Anterior cingulate cortex (tissue), 58 donors: Measurements from ENCODE around the gene COL13A1.

Source experiments
- DNase-seq, 58 donors: peaks; one replicate each; lab custom pipeline; 2025; lab: John Stamatoyannopoulos, UW

Gene COL13A1

DNA sequence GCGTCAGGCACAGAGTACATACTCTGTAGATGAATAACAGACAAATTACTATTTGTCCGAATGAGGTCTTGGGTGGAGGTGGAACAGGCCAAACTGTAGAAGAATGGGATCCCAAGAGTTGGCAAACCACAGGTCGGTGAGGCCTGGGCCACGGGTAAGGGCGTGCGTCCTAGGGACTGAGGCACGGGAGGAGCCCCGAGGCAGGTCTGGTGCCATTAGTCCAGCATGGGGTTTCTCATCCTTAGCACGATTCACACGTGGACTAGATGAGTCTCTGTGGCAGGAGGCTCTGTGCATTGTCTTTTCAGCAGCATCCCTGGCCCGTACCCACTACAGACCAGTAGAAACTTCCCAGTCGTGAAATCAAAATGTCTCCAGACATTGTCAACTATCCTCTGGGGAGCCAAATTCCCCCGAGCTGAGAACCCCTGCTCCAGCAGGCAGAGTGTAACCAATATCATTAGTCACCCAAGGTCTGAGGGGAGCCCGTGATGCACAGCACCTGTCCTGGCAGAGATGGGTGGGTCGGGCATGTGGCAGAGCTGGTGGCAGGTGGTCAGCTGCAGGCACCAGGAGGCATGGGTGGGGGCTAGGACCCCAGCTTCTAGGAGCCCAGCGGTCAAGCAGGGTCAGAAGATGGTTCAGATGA is 61.3 kb downstream of the COL13A1 start:
- DNase-seq, result no peak

DNA sequence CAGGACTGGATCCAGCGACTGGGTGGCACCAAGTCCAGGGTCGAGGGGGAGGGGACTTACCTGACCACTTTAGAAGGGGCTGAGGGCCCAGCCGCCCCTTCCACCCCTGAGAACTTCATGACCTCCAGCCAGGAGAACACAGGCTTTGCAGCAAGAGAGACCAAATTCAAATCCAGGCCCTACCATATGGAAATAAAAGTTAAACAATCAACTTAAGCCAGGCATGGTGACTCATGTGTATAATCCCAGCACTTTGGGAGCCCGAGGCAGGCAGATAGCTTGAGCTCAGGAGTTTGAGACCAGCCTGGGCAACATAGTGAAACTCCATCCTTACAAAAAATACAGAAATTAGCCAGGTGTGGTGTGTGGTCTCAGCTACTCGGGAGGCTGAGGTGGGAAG is 61.9 kb downstream of the COL13A1 start:
- DNase-seq, result no peak

DNA sequence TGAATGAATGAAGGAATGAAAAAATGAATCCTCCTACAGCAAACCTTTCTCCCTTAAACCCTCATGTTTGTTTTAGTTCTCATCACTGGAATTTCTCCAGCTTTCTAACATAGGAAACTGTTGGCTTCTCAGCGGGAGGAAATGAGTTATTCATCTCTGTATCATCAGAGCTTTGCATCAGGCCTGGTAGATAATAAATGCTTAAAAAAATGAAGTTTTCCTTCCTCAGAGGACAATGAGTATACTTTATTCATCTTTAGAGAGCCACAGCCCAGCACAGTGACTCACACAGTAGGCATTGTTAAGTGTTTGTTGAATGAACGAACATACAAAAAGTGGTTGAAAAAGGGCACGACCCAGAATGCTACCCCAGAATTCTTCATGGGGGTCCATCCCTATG is 62.6 kb downstream of the COL13A1 start:
- no peak for DNase-seq

DNA sequence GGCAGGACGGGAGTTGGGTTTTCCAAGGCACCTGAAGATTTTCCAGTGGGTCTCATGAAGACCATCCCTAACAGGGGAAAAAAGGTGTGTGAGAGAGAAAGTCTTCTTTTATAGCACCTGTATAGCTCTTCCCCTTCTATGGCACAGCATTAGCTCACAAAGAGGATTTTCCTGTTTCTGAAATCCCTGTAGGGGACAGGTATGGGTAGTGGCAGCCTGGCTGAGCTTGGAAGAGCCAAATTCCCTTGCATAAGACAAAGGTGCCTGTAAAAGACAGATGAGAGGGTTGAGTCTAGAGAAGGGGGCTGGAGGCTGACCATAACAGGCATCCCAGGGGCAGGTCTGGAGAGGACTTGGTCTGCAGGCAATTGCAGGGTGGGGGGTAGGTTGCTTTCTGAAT is 63.7 kb downstream of the COL13A1 start:
- DNase-seq, result no peak

DNA sequence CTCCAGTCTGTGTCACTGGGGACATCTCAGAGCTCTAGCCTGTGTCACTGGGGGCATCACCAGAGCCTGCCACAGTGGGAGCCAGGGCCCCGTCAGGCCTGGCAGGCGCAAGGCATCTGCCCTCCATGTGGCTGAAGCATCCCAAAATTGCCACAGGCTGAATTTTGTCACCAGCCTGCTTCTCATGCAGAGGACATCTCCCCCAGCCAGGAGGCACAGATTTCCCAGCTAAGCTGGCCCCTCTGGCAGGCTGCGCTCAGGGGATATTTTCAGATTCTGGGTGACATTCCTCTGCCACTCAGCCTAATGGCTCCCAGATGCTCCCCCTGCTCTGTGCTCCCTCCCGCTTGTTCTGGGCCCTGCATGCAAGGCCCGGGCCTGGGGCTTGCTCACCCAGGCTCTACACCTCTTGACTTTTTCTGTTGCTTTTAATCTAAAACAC is 64.6 kb downstream of the COL13A1 start:
- DNase-seq, result peak in 2 of 58 donors; percentile 8 to 30

DNA sequence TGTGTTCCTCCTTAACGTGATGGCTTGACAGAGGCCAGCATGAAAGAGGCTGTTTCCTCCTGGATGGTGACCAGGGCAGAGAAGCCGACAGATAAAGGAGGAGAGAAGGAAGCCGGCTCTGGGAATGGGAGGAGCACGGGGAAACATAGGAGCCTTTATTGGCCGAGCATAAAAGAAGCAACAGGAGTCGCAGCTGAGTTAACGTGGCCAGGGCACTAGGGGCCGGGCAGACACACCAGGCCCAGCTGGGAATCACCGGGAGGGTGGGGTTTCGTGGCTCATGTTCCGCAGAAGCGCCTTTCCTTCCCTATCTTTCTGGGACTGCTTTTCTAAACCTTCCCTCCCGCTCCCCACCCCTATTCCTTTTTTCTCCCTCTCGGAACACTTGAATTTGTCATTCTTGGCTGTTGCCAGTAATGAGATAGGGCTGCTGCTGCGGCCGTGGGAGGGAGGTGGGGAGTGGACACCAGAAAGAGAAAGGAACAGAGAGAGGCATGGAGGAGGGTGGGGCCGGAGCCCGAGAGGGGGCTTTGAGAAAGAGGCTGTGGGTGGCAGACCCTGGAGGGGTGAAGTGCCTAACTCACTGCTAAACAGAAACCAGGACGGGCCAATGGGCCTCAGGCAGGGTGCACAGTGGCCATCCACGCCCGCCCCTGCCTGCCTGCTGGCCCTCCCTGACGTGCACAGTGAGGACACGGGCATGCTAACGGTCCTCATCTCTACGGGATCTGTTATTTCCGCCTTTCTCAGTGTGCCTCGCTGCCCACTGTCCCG is 65.2 kb downstream of the COL13A1 start:
- peak in 3 of 58 donors; percentile 10 to 13 (median 11) for DNase-seq

DNA sequence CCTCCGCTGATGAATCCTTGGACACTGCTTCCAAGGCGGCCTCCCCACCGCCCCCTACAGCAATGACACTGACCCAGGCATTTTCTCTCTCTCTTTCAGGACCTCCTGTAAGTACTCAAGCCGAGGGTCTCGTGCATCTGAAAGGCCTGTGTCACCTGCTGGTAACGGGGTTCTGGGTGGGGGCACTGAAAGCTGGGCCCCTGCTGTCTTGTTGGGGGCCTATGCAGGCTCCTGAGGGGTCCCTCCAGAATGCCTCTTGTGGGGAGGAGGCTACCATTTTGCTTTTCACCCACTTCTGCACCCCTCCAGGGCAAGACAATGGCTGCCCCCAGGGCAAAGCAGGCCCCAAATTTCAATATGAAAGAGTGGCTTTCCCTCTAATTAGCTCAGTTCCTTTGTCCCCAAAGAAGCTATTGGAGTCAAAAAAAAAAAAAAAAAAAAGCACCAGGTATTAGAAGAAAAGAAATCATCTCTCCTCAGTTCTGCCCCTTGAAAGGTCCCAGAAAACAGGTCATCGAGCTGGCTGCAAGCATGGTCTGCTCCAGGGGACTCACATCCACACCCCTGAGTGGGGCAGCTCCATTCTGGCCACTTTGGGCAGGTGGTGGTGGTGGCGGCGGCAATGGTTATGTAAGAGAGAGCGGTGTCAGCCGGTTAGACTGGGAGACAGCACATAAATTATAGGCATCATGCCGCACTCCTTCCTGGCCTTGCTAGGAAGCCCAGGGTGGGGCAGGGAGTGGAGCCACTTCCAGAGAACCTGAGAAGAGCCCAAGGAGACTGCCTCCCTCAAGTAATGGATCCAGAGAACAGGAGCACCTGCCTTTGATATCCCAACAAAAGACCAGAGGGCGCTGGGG is 66.2 kb downstream of the COL13A1 start:
- DNase-seq, result no peak

DNA sequence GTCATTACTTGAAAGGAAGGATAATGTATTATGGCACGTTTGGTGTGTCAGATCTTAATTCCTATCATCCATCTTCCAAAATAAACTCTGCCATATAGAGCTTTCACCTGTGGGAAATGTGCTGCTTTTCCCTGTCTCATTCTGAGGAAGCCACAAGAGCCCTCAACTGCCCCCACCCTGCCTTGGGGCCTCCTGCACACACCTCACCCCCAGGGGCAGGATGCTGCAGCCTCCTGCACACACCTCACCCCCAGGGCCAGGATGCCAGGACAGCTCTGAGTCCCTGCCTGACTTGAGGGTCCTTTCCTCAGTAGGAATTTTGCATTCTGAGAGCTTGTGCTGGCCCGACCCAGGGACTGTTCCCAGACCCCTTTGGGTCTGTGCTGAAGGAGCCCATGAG is 67.1 kb downstream of the COL13A1 start:
- no peak for DNase-seq

DNA sequence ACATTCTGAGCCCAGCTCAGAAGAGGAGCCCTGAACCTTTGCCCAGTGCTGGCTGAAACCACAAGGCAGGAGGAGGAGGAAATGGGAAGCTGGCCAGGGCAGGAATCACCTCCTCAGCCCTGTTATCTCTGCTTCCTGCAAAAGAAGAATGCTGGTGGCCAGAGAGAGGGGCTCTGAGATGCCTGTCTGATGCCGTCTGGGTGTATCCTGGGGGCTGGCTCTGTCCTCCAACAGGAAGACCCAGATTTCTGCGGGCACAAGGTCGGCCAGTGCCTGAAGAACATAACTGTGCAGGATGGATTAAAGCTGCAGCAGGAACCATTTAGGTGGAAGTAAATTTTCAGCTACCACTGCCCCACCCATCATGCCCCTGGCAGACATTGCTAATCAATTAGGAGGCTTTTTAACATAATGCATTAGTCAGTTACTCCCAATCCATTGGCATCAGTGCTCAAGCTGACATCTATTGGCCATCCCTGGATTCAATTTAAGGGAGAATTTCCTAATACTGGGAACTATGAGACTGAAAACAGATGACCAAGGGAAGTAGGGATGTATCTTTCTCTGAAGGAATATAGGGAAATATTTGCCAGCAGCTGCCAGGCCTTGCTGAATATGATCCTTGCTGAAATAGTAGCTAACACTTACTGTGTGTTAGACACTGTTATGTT is 67.7 kb downstream of the COL13A1 start:
- no peak for DNase-seq

DNA sequence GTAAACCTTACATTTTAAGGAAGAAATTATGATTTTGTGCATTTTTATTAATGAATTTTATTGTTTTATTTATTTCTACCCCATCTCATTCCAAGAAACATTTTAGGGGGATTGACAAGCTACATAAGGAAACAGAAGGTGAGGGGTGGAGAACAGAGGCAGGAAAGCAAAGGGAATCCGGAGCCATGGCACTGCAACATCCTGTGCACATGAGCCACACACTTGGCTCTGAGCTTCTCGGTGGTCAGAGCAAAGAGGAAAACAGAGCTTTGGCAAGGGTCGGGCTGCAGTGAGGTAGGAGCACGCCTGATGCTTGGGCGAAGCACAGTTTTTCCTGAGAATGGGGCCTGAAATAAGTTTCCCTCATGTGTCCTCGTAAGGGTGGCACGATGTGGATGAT is 68.9 kb downstream of the COL13A1 start:
- no peak for DNase-seq

DNA sequence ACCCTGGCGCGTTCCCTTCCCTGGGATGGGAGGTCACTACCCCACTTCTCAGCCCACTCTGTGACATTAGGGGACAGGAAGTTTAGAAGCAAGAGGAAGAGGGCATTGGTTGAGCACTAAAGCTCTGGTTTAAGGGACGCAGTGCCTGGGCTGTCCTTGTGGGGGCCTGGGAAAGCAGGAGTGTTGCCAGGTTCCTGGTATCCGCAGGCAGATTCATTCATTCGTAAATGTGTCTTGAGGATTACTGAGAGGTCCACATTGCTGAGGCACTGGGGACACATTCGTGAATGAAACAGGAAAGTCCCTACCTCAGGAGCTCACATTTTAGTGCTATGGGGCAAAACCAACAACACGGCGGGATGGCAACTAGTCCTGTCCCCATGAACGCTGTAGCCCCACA is 69.4 kb downstream of the COL13A1 start:
- DNase-seq, result no peak

DNA sequence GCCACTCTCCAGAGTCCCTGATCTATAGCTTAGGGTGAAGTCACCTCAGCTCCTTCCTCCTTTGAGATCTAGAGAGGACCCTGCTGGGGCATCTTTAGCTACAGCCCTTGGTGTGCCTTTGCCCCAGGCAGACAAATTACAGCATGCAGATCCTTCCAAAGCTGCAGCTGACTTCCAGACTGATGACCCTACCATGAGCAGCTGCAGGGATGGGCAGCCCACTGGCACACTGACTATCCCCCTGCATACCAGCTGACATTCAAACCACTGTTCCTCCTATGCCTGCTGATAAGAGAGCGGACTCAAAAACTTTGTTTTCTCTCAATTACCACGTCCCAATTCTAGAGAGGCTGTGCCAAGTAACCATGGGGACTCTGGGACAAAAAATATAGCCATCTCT is 70.6 kb downstream of the COL13A1 start:
- DNase-seq, result no peak

DNA sequence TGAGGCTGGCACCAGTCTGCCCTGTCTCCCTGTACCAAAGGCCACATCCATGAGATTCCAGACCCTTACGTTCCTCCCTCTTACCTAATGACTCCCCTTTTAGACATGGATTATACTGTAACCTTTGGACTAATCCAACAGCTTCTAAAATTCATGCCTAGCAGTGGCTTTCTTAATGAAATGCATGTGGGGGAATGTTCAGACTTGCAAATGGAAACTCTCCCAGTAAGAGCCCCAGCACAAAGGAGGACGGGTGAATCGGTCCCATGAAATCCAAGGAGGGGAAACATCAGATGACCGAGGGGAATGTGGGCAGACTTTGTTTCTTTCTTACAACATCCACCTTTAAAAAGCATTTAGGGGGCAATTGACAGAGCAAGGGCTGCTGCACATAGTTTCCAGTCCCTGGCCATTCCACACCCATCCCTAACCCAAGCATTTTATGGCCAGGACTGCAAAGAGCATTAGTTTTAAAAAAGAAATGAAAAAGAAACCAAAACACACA is 71.5 kb downstream of the COL13A1 start:
- DNase-seq, result no peak

DNA sequence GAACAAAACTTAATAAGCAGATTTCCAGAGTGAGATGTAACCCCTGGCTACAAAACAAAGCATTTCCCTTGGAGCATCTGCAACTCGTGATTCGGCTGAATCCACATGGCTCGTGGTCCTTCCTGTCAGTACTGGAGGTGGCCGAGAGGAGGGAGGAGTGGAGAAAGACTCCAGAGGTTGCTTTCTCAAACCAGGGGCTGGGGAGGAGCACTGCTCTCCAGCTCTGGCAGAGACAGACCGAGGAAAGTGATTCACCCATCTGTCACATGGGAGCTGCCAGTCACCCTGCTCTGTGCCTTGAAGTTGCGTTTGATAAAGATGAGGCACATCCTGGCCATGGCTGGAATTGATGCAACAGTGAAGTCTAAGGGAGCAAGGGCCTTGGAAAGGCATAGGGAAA is 72.7 kb downstream of the COL13A1 start:
- DNase-seq, result no peak

DNA sequence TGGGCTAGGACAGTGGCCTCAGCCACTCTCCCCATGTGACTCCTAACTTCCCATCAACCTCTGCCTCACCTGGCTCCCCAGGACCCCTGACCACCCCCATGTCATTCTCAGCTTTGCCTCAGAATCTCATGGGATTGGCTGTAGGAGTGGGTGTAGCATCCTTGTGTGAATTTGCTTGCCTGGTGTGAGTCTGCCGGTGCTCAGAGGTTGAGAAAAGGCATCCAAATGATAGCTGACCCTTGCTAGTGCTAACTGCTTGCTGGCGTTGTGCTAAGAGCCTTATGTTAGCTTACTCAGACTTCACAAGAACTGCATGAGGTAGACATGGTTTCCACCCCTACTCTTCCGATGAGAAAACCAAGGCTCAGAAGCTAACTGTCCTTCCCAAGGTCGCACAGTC is 74.2 kb downstream of the COL13A1 start:
- DNase-seq, result no peak

DNA sequence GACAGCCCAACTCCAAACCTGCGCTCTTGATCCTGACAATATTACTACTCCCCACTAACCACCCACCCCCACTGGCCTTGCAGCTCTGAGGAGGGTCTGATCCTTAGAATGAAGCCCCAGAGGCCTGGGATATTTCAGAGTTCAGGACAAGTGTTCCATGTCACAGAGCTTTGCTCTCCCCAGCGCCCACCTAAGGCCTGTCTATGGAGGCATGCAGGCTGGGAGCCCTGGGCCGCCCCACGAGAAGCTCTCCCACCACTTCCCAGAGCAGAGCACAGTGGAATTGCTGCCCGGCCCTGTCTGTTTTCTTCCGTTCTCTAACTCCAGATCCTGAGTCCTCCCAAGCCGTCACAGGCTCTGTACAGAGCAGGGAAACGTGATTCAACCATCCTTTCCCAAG is 74.6 kb downstream of the COL13A1 start:
- DNase-seq, result no peak

DNA sequence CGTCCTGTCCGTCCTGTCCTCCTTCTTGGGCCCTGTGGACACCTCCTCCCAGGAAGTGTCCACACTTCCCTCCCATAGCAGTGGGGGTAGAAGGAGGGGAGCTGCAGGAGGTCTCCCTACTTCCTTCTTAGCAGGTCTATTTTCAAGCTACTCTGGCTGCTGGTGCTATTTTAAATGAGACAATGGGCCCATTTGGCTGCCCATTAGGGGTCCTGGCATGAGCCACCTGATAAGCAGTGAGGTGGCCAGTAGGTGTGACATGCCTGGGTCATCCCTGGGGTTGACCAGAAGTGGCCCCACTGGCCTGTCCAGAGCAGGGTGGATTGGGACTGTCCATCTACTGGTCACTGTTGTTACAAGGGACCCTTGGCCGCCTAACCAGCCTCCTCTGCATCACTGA is 75.2 kb downstream of the COL13A1 start:
- DNase-seq, result no peak

DNA sequence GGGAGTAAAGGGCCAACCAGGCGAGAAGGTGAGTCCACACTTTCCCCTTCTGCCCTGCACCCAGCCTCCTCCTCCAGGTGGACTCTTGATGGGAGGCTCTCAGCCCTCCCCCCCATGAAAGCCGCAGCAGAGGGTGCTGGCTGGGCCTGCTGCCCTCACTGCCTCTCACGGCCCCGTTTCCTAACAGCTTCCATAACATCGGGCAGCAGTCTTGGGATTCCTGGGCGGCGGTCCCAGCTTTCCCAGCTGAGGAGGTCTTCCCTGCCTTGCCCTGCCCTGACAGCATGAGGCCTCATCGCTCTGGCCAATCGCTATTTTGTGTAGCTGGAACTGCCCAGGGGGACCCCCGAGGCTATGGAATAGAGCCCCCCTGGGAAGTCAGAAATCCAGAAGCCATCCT is 76.3 kb downstream of the COL13A1 start:
- DNase-seq, result no peak

DNA sequence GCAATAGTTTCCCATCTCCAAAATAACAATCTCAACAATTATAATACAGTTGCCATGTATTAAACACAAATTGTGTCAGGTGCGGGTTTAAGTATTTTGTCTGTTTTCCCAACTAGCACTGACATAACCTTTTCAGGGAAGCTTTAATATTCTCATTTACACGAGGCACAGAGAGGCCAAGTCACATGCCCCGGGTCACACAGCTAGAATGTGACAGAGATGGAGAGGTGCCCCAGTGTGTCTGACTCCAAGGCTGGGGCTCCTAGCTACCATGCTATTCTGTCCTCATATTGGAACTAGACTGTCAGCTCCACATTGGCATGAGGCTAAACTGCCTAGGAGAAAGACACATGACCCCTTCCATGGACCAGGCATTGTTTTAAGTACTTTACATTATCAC is 77.2 kb downstream of the COL13A1 start:
- DNase-seq, result no peak

DNA sequence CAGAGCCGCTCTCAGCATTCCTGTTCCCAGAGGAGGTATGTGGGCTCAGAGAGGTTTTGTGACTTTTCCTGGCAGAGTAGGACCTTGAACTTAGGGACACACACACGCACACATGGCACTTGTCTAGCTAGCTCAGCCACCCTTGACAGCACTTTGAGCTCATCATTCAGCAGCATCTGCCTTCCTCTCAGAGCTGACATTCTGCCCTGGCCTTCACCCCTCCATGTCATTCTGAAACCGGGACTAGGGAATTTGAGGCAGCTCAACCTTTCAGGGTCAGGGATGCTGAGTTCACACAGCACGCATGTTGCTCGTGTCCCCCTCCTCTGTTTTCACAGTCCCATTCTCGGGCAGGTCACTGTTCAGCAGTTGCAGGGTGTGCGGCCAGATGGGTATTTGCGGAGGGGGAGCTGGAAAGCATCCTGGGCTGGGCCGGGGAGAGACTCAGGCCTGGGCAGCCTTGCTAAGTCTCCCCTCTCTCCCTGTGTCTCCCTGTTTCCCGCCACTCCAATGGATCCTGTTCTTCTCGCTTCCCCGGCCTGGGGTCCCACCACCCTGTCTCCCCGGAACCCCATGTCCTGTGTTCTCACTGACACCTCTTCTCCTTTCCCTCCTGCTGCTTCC is 78.0 kb downstream of the COL13A1 start:
- no peak for DNase-seq
